Activated CD4-positive, alpha-beta T cell treated with anti-CD3 and anti-CD28 coated beads, Interleukin-2, amount 10 ng/mL, durations not matched to agents 7 days and 5 days (primary cell): ENCODE results near the gene PTS. TPM values are rescaled to one million over a fixed set of nuclear protein-coding genes. Genes with fewer than 3 reads are reported as not detected.

ENCODE experiments used
- CTCF ChIA-PET: fragments of 350-600 bp; sonication (Branson Sonifier 250); formaldehyde crosslinking; loops from one replicate; lab custom pipeline; 2021; ENCODE audit warnings: antibody characterized with exemption; lab: Charles Lee
- POLR2A ChIA-PET: fragments of 350-600 bp; sonication (Branson Sonifier 250); formaldehyde crosslinking; loops from one replicate; lab custom pipeline; 2021; ENCODE audit warnings: antibody characterized with exemption; lab: Charles Lee
- DNase-seq: peaks from one replicate; pipeline ENCODE4 v3.0.0-alpha.2; 2020
- H3K27ac Mint-ChIP-seq: one replicate; pipeline ENCODE4 v1.8.0; 2021; ENCODE audit warnings: mild to moderate bottlenecking, moderate library complexity, mixed read lengths
- H3K27me3 Mint-ChIP-seq: one replicate; pipeline ENCODE4 v1.8.0; 2021; ENCODE audit warnings: mixed read lengths
- H3K36me3 Mint-ChIP-seq: one replicate; pipeline ENCODE4 v1.8.0; 2021; ENCODE audit warnings: low read depth, mixed read lengths
- H3K4me1 Mint-ChIP-seq: one replicate; pipeline ENCODE4 v1.8.0; 2021; ENCODE audit warnings: mixed read lengths
- H3K4me3 Mint-ChIP-seq: one replicate; pipeline ENCODE4 v1.8.0; 2021; ENCODE audit warnings: mild to moderate bottlenecking, moderate library complexity, mixed read lengths
- H3K9me3 Mint-ChIP-seq: one replicate; pipeline ENCODE4 v1.8.0; 2021; ENCODE audit warnings: mixed read lengths
- total RNA-seq, 2 experiments: library from RNA; stranded (reverse); gene quantifications; one replicate each; pipeline ENCODE4 v1.2.3, GENCODE V29; 2021

The PTS gene
- total RNA-seq, 2 experiments from 2014 or later: 18.6 to 19.8 TPM

DNA sequence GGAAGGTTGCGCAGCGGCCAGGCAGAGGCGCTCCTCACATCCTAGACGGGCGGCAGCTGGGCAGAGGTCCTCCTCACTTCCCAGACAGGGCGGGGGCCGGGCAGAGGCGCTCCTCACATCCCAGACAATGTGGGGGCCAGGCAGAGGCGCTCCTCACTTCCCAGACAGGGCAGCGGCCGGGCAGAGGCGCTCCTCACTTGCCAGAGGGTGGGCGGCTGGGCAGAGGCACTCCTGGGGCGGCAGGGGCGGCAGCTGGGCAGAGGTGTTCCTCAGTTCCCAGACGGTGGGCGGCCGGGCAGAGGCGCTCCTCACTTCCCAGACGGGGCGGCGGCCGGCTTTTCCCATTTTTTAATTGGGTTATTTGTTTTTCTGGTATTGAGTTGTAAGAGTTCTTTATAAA is 20.2 kb upstream of the PTS start:
- H3K4me1 Mint-ChIP-seq: peaks cover 2% of the 10 kb centered on the region

DNA sequence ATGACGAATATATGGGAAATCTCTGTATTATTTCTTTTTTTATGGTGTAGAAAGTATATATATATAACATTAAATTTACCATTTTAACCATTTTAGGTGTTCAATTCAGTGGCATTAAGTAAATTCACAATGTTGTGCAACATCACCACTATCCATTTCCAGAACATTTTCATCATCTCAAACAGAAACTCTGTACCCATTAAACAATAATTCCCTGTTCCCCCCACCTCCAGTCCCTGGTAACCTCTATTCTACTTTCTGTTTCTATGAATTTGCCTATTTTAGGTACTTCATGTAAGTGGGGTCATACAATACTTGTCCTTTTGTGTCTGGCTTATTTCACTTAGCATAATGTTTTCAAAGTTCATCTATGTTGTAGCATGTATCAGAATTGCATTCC is 15.3 kb upstream of the PTS start:
- Mint-ChIP-seq H3K4me1 (peaks cover 12% of the 10 kb centered on the region), H3K9me3 (no peaks in the 10 kb centered on the region), H3K4me3 (no peak overlapping the region), H3K27ac (no peak overlapping the region), H3K27me3 (peaks cover 7% of the 10 kb centered on the region), H3K36me3 (no peaks in the 10 kb centered on the region)
- ChIA-PET POLR2A (no interaction called here), CTCF (no interaction called here)
- no peak for DNase-seq

More for the DNA sequence above, 20.2 kb upstream of the PTS start:
- Mint-ChIP-seq H3K9me3 (no peaks in the 10 kb centered on the region), H3K4me3 (no peak overlapping the region), H3K27me3 (peaks cover 7% of the 10 kb centered on the region), H3K36me3 (no peaks in the 10 kb centered on the region), H3K27ac (no peak overlapping the region)
- CTCF ChIA-PET: no interaction called here
- POLR2A ChIA-PET: no interaction called here
- no peak for DNase-seq

DNA sequence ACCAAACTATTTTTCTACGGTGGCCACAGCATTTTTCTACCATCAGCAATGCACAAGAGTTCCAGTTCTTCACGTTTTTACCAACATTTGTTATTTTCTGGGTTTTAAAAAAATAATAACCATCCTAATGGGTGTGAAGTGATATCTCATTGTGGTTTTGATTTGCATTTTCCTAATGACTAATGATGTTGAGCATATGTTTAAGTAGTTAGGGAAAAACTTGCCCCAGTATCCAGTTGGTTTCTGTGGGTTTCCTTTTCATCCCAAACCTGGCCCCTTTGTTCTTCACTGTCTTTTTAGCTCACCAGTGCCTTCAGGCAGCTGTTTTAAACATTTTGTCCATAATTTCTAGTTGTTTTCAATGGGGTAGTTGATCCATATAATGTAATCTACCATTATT is 14.7 kb upstream of the PTS start:
- peaks cover 12% of the 10 kb centered on the region for H3K4me1 Mint-ChIP-seq
- ChIA-PET POLR2A (no interaction called here), CTCF (interaction anchor here (0.6 to 1.2 kb wide), 2 partner anchors 68 to 92 kb away, joined by 3 to 4 read pairs; no protein-coding TSS in a partner anchor)
- DNase-seq: no peak
- no peaks in the 10 kb centered on the region for H3K9me3 Mint-ChIP-seq
- H3K27me3 Mint-ChIP-seq: peaks cover 10% of the 10 kb centered on the region
- no peaks in the 10 kb centered on the region for H3K36me3 Mint-ChIP-seq
- H3K4me3 Mint-ChIP-seq: no peak overlapping the region
- no peak overlapping the region for H3K27ac Mint-ChIP-seq

DNA sequence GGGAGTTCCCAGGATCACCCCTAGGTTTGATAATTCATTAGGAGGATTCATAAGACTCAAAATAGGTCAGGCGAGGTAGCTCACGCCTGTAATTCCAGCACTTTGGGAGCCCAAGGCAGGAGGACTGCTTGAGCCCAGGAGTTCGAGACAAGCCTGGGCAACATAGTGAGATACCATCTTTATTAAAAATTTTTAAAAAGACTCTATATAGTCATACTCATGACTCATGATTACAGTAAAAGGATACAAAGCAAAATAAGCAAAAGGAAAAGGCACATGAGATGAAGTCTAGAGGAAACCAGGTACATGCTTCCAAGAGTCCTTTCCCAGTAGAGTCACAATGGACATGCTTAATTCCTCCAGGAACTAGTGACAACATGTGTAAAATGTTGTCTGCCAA is 13.9 kb upstream of the PTS start:
- no peaks in the 10 kb centered on the region for H3K9me3 Mint-ChIP-seq
- DNase-seq: no peak
- no peak overlapping the region for H3K27ac Mint-ChIP-seq
- ChIA-PET POLR2A (no interaction called here), CTCF (interaction anchor here (0.6 to 1.2 kb wide), 2 partner anchors 68 to 93 kb away, joined by 3 to 4 read pairs; no protein-coding TSS in a partner anchor)
- H3K4me3 Mint-ChIP-seq: no peak overlapping the region
- peaks cover 10% of the 10 kb centered on the region for H3K27me3 Mint-ChIP-seq
- H3K4me1 Mint-ChIP-seq: peaks cover 12% of the 10 kb centered on the region
- H3K36me3 Mint-ChIP-seq: no peaks in the 10 kb centered on the region

DNA sequence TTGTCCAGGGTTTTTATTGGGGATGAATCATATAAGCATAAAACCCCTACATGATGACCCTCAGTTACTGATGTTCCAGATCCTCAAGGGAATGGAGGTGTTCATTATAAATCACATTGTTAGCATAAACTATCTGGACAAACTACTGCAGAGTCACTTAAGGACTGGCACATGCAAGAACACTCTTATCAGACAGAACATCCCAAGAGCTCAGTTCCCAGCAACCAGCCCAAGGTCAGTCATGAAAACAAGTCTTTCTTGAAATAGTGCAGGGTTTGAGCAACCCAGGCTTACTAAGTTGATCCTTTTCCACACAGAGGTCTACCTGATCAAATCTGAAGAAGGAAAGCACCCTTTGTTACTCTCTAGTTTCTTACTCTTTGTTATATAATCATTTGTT is 13.5 kb upstream of the PTS start:
- DNase-seq: no peak
- Mint-ChIP-seq H3K9me3 (no peaks in the 10 kb centered on the region), H3K4me3 (no peak overlapping the region), H3K27me3 (peaks cover 10% of the 10 kb centered on the region), H3K4me1 (peaks cover 12% of the 10 kb centered on the region), H3K27ac (no peak overlapping the region), H3K36me3 (no peaks in the 10 kb centered on the region)
- ChIA-PET POLR2A (no interaction called here), CTCF (interaction anchor here (1.2 kb wide), 1 partner anchor 67 kb away, joined by 3 read pairs; no protein-coding TSS in a partner anchor)

DNA sequence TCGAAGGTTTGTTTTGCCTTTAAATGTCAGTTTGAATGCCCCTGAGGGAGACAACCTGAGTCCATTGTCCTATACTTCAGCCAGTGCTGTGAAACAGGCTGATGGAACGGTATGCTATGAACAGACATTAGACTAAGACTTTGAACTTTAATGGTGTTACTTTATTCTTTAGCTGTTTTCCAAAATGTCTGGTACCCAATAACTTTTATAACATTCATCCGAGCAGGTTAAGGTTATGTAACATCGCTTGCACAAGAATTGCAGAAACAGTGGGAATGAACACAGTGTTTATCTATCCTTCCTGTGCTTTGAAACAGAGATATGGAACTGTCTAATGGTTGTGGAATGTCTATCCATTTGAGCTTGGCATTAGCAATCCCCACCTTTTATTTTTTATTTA is 12.5 kb upstream of the PTS start:
- peaks cover 10% of the 10 kb centered on the region for H3K27me3 Mint-ChIP-seq
- POLR2A ChIA-PET: no interaction called here
- no peak overlapping the region for H3K27ac Mint-ChIP-seq
- peaks cover 12% of the 10 kb centered on the region for H3K4me1 Mint-ChIP-seq
- no peaks in the 10 kb centered on the region for H3K36me3 Mint-ChIP-seq
- CTCF ChIA-PET: interaction anchor here (0.8 kb wide), 1 partner anchor 67 kb away, joined by 3 read pairs; no protein-coding TSS in a partner anchor
- DNase-seq: no peak
- H3K9me3 Mint-ChIP-seq: no peaks in the 10 kb centered on the region
- H3K4me3 Mint-ChIP-seq: no peak overlapping the region

DNA sequence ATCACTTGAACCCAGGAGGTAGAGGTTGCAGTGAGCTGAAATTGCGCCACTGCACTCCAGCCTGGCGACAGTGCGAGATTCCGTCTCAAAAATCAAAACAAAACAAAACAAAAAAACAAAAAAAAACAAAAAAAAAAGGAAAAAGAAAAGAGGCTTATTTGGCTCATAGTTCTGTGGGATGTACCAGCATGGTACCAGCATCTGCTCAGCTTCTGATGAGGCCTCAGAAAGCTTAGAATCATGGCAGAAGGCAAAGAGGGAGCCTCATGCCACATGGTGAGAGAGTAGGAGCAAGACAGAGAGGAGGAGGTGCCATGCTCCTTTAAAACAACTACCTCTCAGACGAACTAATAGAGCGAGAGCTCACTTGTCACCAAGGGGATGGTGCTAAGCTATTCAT is 10.6 kb upstream of the PTS start:
- no peak for DNase-seq
- Mint-ChIP-seq H3K36me3 (no peaks in the 10 kb centered on the region), H3K4me1 (peaks cover 19% of the 10 kb centered on the region), H3K27me3 (peaks cover 5% of the 10 kb centered on the region), H3K27ac (no peak overlapping the region), H3K9me3 (no peaks in the 10 kb centered on the region), H3K4me3 (no peak overlapping the region)
- CTCF ChIA-PET: interaction anchor here (0.6 to 1.4 kb wide), 4 partner anchors 13 to 296 kb away, joined by 3 to 6 read pairs (median 4); no protein-coding TSS in a partner anchor
- POLR2A ChIA-PET: no interaction called here

DNA sequence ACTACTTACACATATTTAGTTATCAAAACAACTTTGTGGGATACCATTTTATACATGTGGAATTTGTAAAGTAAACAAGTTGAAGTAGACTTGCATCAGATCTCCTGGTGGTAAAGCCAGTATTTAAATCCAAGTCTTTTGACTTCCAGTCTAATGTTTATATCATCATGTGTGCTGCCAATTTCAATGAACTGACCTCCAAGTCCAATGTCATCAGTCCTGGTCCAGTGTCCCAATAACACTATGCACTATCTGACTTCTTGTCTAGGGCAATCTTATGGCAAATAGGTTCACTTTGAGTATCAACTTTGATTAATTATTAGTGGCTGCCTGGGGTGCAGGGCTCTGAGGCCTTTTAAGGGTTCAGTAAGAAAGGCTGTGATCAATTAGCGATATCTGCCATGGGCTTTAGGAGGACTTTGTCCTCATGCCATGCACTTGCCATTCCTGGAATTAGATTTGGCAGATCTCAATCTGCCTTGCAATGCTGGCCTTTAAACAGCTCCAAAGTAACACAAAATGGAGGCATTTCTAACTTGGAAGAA is 9.6 kb upstream of the PTS start:
- peaks cover 2% of the 10 kb centered on the region for H3K27me3 Mint-ChIP-seq
- DNase-seq: no peak
- H3K36me3 Mint-ChIP-seq: no peaks in the 10 kb centered on the region
- ChIA-PET CTCF (interaction anchor here (0.7 kb wide), 1 partner anchor 530 kb away, joined by 4 read pairs; no protein-coding TSS in a partner anchor), POLR2A (no interaction called here)
- peaks cover 11% of the 10 kb centered on the region for H3K4me1 Mint-ChIP-seq
- no peak overlapping the region for H3K27ac Mint-ChIP-seq
- no peaks in the 10 kb centered on the region for H3K9me3 Mint-ChIP-seq
- no peak overlapping the region for H3K4me3 Mint-ChIP-seq

DNA sequence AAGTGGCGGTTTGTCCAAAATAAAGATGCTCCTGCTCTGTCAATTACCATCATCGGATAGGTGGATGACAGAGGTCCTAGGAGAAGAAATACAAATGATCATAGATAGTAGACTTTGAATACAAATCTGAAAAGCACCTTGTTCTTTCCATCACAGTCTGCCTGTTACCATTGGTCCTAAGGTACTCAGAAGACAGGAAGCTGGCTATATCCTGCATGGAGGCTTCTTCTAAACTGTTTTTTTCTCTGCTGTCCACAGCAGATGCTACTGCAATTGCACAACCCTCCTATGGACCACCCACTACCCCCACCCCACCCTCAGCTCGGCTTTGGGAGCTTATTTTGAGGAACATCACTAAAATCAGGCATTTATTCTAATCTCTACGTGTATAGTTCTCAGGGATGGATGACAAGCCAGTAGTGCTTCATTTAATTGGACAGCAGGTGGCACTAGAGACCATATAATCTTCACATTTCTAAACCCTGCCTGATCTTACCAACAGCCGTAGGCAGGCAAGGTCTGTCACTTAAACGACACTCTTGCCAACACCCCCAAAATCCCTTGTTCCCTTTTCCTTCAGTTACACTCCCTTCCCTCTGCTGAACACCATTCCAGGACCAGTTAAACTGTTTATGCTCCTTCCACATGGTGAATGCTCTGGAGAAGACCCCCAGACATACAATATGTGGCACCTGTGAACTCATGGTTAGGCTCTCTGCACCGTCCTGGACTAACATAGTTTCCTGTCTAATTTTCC is 6.6 kb upstream of the PTS start:
- Mint-ChIP-seq H3K4me3 (no peak overlapping the region), H3K4me1 (peaks cover 7% of the 10 kb centered on the region), H3K36me3 (no peaks in the 10 kb centered on the region), H3K27ac (peak overlapping the region; percentile 41), H3K9me3 (no peaks in the 10 kb centered on the region), H3K27me3 (peaks cover 9% of the 10 kb centered on the region)
- peak; percentile 67 for DNase-seq
- ChIA-PET POLR2A (no interaction called here), CTCF (interaction anchor here (0.6 to 2.0 kb wide), 5 partner anchors 32 to 1070 kb away, joined by 3 to 21 read pairs (median 3); no protein-coding TSS in a partner anchor)

DNA sequence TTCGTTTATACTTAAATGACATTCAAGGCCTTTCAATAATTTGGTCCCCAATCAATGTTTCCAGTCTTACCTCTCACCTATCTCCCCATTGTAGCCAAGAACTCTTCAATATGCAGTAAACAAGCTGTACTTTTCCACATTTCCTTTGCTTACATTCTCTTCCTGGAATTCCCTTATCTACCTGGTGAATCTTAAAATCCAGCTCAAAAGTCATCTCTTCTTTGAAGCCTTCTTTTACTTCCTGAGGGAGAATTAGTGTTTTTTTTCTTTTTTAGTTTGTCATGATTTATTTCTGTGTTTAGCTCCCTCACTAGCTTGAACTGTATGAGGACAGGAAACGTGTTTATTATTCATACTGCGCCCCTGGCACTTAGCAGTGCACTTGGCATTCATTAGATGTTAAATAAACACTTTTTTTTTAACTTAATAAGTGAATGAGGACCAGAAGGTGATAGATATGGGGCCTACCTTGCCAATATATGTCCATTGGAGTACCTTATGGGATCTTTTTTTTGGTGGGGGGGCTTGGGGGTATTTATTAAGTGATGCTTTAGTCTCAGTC is 4.9 kb upstream of the PTS start:
- H3K4me1 Mint-ChIP-seq: peaks cover 14% of the 10 kb centered on the region
- POLR2A ChIA-PET: no interaction called here

DNA sequence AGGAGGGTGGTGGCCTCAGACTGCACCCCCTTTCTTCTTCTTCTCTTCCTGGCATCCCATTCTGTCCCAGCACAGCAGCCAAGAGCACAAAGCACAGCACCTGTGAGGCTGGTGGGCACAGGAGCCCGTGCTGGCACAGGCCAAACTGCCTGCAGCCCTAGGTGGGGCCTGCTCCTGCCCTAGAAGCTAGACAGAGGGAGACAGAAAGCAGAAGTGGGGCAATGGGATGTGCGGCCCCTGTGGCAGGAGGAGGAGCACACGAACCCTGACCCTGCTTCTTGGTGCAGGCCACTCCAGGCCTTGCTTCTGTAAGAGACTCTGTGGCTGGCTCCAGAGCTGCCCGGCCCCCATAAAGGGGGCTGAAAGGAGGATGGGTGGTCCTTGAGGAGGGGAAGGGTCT is 3.9 kb upstream of the PTS start:
- H3K4me3 Mint-ChIP-seq: no peak overlapping the region
- ChIA-PET CTCF (interaction anchor here (4.5 kb wide), 1 partner anchor 58 kb away, joined by 33 read pairs; no protein-coding TSS in a partner anchor), POLR2A (no interaction called here)
- no peak for DNase-seq
- H3K27ac Mint-ChIP-seq: no peak overlapping the region
- no peaks in the 10 kb centered on the region for H3K9me3 Mint-ChIP-seq
- H3K36me3 Mint-ChIP-seq: peaks cover 3% of the 10 kb centered on the region
- H3K4me1 Mint-ChIP-seq: peaks cover 21% of the 10 kb centered on the region
- peaks cover 7% of the 10 kb centered on the region for H3K27me3 Mint-ChIP-seq

More for the DNA sequence above, 4.9 kb upstream of the PTS start:
- no peak overlapping the region for H3K27ac Mint-ChIP-seq
- H3K27me3 Mint-ChIP-seq: peaks cover 7% of the 10 kb centered on the region
- CTCF ChIA-PET: interaction anchor here (0.8 to 4.5 kb wide), 3 partner anchors 45 to 61 kb away, joined by 3 to 33 read pairs (median 5); no protein-coding TSS in a partner anchor
- DNase-seq: no peak
- H3K4me3 Mint-ChIP-seq: no peak overlapping the region
- H3K9me3 Mint-ChIP-seq: no peaks in the 10 kb centered on the region
- no peaks in the 10 kb centered on the region for H3K36me3 Mint-ChIP-seq

DNA sequence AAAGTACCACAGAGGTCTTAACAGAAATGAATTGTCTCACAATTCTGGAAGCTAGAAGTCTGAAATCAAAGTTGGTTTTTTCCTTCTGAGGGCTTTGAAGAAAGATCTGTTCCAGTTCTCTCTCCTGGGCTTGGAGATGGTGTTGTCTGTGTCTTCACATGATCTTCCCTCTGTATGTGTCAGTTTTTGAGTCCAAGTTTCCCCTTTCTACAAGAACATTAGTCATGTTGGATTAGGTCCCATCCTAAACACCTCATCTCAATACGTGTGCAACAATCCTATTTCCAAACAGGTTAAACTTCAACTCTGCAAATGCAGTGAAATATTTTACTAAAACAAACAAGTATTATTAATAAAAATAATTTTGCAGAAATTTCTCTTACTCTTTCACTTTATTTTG is 3.1 kb upstream of the PTS start:
- Mint-ChIP-seq H3K9me3 (no peaks in the 10 kb centered on the region), H3K27me3 (peaks cover 7% of the 10 kb centered on the region), H3K4me3 (no peak overlapping the region), H3K27ac (no peak overlapping the region), H3K4me1 (peaks cover 28% of the 10 kb centered on the region), H3K36me3 (peaks cover 4% of the 10 kb centered on the region)
- ChIA-PET POLR2A (no interaction called here), CTCF (interaction anchor here (4.5 kb wide), 1 partner anchor 57 kb away, joined by 33 read pairs; no protein-coding TSS in a partner anchor)
- no peak for DNase-seq
